Stimulated activated CD4-positive, alpha-beta T cell treated with anti-CD3 and anti-CD28 coated beads, Interleukin-15, amount 100 ng/mL, for 48 hours (primary cell): ENCODE measurements around the gene METTL15.
A peak's percentile ranks its signal among the peaks of the same experiment; 100 is the strongest.
"Not testable (repeated sequence)": the region's sequence is repeated elsewhere in the genome, so short reads cannot be mapped to it uniquely, and the experiment has no call there.

Experiments
- DNase-seq, 2 donors: peaks; one replicate each; pipeline ENCODE4 v3.0.0-alpha.2; 2020; ENCODE audit warnings: low read depth in 2 of 2

Gene METTL15

DNA sequence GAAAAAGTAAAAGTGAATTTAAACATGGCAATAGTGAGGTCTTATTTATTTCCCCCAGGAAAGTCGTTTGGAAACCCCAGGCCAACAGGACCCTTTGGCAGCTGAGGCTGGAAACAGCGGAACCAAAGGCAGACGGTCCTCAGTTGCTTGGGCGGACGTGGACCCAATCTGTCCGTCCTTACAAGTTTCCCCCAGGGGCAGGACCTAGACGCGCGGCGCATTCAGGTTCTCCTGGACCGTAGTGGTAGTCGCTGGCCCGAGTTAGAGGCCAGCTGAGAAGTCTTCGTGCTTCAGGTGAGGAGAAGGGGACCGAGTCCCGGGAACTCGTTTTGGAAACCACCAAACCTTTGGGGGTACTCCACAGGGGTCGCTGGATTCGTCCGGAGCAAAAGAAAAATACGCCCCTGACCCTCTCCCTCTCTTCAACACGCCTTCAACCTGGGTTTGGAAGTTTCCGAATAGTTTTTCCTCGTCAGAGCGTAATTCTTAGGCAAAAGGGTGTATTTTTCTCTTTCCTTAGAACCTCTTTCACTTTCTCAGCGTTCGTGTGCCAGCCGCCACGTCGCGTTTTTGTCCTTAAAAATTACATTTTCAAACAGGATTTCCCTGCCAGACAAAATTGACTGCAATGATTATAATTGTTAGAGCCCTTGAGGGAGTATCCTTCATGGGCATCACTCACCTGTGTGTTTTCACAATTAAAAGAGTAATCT, 2.1 kb downstream of the METTL15 start:
- DNase-seq, result peak; percentile 30 to 39

DNA sequence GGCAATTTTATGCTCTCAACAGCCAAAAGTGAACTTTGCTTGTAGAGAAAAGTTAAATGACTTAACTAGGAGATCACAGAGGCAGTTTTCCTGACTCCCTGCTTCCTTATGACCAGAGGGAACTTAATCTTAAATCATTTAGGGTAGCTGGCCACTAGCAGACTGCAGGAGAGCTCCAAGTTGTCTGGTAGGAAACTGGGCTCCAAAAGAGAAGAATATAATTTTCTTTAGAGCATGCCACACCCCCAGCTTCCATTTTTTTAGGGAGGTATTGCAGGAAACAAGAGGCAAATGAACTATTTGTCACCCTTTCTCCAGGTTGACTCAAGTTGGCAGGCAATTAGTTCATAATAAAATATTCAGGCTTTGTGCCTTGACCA, 2.6 kb downstream of the METTL15 start:
- DNase-seq, result no peak

DNA sequence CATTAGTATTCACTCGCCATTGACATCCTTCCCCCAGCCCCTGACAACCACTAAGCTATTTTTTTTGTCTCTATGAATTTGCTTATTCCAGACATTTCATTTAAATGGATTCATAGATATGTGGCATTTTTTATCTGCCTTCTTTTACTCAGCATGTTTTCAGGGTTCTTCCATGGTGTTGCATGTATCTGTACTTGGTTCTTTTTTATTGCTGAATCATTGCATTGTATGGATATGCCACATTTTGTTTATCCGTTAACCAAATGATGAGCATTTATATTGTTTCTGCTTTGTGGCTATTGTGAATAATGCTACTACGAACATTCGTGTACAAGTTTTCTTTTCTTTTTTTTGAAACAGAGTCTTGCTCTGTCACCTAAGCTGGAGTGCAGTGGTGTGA, 5.9 kb downstream of the METTL15 start:
- DNase-seq, result no peak

DNA sequence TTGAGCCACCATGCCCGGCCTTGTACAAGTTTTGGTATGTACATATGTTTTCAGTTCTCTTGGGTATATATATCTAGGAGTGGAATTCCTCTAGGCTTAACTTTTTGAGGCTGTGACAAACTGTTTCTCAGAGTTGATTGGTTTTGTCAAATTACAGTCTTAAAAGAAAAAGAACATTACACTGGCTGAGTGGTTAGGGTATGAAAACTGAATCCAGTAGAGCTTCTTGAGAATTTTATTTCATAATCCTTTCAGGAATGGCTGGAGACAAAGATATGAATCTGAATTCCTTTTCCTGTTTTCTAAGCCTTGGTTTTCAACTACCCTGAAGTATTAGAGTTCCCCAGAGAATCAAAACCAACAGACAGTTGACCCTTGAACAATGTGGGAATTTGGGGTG, 6.5 kb downstream of the METTL15 start:
- DNase-seq, result no peak

DNA sequence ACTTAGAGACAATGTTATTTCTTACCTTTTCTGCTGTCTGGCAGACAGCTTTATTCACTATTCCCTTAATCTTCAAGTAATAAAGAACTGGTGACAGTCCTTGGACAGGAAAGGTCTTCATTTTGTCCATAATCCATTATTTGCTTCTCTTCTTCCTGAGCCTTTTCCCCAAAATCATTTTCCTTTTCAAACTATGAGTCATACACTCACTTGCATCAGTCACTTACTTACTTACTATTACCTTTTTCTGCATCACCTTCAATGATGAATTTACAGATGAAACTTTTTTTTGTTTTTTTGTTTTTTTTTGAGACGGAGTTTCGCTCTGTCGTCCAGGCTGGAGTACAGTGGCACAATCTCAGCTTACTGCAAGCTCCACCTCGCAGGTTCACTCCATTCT, 9.5 kb downstream of the METTL15 start:
- no peak for DNase-seq

DNA sequence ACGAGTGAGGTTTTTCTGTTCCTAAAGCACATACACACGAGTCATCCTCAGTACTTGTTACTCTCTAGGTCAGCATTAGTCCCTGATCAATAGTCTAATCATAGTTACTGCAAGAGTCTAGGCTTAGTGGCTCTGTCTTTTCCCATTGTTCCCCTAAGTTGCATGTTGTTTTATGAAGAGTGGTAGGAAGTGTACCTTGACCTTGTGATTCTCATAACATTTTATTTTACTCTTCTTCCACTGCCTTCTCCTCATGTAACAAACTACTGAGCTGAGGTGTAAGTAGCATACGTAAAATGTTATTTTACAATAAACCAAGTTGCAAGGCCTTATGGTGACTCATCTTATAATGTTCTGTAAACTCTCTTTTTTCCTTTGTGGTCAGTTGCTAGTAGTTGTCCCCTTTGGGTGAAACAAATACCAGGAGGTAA, 15.0 kb downstream of the METTL15 start:
- no peak for DNase-seq

DNA sequence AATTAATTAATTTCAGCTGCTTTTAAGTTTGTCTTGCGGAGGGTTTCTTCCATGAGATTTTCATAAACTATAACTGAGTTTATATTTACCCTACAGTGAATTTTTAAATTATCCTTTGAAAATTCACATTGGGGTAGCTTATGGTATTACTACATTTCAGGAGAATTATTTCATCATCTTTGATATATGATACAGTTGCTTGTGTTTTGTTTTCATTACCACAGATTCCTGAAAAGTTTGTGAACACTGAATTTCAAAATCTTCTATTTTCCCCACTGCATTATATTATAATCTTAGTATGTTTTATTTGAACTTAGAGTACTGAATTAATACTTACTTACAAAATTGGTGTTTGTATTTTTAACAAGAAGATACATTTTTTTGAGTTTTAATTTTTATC, 24.4 kb downstream of the METTL15 start:
- no peak for DNase-seq

DNA sequence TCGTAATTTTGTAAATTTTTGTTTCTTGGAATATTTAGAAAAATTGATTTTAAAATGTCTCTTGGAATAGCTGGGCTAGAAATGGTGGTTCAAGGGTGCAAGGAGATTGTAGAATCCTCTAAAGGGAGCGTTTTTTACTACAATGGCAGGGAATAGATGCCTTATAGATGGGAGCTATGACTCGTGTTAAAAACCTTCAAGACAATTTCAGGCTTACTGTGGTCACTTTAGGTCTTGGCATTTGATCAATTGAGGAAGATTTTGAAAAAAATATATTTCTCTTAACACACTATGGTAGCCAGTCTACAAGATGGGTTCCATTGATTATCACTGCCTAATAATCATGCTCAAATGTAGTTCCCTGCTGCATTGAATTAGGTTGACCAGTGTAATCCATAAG, 25.0 kb downstream of the METTL15 start:
- DNase-seq, result no peak

DNA sequence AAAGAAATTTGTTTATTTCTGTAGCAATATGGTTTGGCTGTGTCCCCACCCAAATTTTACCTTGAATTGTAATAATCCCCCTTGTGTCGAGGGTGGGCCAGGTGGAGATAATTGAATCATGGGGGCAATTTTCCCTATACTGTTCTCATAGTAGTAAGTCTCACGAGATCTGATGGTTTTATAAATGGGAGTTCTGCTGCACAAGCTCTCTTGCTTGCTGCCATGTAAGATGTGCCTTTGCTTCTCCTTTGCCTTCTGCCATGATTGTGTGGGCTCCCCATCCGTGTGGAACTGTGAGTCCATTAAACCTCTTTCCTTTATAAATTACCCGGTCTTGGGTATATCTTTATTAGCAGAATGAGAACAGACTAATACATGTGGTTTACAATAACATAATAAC, 28.0 kb downstream of the METTL15 start:
- not testable (repeated sequence) for DNase-seq

DNA sequence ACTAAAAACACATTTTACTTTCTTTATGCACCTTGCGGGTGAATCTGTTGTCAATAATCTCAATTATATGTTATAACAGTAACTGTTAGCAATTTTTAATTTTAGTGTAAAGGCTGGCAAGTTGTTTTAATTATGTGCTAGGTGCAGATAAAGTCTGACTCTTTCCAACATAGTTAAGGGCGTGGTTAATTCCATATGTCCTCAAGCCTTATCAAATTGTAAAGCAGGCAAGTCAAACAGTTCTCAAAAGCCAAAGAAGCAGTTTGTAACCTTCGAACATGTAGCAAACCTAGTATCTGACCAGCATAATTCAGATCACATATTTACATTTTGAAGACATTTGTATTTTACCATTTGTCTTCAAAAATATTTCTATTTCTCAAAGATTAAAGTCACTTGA, 29.2 kb downstream of the METTL15 start:
- DNase-seq, result no peak

DNA sequence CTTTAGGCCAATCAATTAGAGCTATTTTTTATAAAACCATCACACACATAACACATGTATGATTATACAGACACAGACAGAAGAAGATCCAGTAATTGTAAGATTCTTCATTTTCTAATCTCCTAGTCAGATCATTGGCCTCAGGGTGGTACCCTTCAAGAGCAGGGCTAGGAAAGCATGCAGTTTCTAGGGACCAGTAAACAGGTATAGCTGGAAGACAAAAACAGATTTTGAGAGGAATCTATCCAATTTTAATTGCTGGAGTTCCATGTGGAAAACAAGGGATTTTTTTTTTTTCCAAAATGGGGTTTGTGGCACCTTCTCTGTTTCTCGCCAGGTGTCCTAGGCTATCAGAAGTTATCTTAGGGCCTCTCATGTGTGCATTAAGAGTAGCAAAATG, 29.6 kb downstream of the METTL15 start:
- DNase-seq, result no peak

DNA sequence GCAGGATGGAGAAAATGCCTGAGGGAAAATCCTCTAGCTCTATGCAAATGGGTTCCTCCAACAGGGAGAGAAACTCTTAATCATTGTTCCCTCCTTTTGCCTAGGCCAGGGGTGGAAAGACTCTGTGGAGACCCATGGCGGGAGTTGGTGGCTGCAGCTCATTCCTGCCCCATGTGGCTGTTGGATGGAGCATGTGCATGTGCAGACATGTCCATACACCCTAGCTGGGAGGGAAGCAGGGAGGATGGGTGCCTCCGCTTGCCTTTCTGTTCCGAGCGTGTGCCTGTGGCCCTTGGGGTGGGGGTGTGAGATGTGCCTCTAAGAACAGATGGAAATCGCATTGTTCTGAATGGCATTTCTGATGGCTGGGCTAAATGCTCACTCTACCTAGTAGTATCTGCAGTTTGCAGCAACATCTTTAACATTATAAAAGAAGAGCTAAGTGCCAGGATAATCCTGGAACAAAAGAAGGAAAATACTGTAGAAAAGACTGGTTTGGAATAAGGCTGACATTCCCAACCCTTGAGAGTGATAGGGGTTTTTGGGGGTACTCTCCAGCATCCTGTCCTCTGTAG, 31.7 kb downstream of the METTL15 start:
- no peak for DNase-seq

DNA sequence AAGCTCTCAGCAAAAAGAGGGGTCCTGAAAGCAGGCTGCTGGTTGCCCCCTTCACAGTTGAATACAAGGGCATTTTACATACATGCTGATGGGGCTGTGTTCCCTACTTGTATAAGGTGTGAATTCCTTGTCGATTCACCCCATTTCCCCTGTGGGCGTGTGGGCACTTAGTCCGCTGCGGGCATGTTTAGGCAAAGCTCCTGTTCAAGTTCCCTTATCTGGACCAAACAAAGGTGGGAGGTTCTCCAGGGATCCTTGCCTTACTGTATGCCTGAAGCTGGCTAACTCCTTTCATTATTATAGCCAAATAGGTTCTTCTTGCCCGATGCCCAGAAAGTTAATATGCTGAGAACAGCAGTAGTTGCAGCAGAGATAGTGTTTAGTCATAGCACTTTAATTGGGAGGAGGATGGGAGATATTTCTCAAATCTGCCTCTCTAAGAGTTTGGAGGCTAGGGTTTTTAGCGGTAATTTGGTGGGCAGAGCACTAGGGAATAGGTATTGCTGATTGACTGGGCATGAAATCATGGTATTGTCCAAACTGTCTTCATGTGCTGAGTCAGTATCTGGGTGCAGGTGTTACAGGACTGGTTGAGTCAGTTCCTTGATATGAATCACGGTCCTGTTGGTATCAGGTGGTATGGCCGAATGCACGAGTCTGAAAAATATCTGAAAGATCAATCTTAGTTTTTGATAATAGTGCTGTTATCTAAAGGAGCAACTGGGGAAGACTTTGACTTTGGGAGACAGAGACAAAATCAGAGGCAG, 32.7 kb downstream of the METTL15 start:
- DNase-seq, result no peak

DNA sequence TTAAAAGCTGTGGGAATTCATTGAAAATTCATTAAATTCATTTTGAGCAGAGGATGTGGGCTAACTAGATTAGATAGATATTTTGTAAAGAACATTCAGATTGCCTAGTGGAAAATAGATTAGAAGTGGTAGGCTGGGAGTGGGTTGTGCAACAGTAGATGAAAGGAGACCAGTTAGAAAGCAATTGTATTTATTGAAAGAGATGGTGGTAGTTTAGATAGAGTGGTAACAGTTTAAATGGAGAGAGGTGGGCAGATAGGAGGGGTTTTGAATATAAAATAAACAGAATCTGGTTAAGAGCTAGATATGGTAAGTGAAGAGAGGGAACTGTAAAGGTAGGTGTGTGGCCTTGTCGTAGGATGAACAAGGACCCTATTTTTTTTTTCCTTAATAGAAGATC, 34.5 kb downstream of the METTL15 start:
- DNase-seq, result no peak

DNA sequence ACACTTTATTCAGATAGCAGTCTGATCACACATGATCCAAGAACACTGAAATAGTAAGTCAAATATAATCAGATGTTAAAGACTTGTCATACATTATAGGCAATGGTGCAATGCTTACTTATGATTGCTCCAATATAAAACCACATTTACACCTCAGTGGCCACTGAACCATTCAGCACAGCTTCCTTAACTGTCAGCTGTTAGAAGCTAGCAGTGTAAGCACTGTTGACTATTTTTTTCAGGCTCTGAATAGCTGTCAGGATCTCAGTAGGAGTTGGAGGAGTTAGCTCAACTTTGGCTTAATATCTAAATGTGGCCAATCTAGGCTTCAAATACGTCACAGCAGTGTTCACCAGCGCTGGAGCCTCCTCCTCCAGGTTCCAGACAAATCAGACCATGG, 36.6 kb downstream of the METTL15 start:
- DNase-seq, result no peak

DNA sequence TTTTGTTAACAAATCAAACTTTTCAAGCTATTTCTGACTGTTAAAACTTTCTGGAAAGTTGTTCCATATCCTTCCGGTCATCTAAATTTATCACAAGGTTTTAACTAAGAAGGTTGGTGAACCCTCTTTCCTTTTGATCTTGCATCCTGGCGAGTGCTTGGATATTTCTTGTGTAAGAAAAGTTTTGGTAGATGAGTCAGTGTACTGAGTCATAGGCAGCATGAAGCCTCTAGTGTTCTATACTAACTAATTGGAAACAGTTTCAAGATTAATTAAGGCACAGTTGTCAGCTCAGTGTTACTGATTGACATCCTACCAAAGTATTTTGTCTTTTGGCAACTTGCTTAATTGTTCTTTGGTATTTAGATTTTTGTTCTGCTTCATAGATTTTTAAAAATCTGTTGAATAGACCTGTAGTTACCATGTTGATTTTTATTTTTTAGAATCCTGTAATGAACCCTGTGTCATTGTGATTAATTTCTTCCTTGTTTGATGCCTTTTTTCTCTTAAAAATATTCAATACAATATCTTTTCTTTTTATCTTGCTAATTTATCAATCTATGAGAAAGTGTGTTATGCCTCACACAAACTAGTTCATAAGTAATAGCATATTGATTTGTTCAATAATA, 38.0 kb downstream of the METTL15 start:
- no peak for DNase-seq

DNA sequence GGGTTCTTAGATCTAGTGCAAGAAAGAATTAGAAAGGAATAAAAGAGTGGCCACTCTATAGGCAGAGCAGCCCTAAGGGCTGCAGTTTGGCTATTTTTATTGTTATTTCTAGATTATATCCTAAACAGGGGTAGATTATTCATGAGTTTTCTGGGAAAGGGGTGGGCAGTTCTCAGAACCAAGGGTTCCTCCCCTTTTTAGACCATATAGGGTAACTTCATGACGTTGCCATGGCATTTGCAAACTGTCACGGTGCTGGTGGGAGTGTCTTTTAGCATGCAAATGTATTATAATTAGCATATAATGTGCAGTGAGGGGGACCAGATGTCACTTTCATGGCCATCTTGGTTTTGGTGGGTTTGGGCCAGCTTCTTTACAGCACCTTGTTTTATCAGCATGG, 44.6 kb downstream of the METTL15 start:
- no peak for DNase-seq

DNA sequence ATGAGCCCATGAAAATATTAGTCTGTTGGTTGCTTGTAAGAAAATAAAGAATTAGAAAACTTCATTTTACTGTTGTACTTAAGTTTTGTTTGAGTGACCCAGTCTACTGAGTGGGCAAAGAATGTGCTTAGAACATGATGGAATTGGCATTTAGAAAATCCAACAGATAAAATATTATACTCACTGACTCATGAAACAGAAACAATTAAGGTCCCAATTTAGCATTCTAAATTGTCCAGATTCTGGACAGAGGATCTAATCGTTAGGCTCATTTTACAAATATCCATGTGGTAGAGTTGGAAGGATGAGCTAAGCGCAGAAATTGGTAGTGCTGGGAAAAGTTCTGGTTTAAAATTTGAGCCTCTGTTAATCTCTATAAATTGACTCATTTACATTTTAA, 45.4 kb downstream of the METTL15 start:
- DNase-seq, result no peak

DNA sequence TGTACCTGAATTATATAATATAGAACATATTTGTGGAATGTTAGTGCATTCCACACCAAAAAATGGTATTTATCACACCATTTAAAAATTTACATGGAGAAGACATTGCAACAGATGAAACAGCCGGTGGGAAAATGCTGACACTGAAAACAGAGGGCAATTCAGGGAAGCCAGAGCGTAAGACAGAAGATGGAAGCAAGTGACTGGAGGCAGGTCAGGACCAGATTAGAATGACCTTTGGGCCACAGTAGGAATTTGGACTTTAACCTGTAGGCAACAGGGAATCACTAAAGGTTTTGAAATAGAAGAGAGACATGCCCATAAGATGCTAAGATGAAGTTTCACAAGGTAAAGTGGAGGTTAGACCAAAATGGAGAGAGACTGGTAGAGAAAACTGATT, 60.5 kb downstream of the METTL15 start:
- no peak for DNase-seq

DNA sequence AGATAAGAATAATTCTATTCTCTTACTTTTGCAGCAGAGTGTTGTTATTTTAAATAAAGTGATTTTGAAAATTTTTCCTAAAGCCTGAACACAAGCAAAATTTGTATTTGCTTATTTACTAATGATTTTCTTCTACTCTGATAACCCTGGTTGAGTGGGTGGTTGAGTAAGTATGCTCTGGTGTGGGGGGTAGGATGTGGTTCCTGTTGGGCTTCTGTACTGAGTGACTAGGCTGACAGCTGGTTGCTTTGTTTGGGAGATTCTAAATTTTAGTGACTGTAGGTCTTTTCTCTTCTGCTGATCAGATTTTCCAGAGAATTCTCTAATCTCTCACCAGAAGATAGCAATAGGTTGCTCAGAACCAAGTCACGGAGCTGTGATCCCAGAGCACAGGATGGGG, 61.6 kb downstream of the METTL15 start:
- no peak for DNase-seq

DNA sequence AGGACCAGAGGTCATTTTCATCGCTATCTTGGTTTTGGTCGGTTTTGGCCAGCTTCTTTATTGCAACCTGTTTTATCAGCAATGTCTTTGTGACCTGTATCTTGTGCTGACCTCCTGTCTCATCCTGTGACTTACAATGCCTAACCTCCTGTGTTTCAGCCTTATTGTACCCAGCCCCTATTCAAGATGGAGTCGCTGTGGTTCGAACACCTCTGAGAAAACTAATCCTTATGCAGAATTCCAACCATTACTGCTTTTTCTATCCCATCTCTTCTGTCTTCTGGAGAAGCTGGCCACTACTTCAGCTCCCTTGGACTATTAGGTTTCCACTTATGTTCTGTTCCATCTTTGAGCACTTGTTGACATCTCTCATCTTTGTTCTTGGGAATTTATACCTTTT, 62.6 kb downstream of the METTL15 start:
- no peak for DNase-seq

DNA sequence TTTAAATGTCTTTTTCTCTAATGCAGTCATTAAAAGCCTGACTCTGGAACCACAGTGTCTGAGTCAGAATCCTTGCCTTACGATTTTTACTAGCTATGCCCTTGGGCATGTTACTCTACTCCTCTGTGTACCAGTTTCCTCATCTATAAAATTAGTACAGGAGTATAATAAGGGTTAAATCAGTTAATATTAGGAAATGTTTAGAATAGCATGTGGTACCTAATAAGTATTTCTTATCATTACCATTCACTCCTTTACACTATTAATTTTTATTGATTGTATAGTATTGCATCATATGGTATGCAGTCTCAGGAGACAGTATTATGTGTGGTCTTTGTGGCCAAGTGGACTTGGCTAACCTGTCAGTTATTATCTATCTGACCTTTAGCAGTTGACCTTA, 68.2 kb downstream of the METTL15 start:
- DNase-seq, result no peak

DNA sequence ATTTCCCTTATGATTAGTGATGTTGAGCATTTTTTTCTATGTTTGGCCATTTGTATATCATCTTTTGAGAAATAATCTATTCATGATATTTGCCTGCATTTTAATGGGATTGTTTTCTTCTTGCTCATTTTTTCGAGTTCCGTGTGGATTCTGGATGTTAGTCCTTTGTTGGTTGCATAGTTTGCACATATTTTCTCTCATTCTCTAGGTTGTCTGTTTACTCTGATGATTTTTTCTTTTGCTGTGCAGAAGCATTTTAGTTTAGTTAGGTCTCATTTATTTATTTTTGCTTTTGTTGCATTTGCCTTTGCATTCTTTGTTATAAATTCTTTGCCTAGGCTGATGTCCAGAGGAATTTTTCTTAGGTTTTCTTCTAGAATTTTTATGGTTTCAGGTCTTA, 87.3 kb downstream of the METTL15 start:
- no peak for DNase-seq
